Lung (tissue), 12 donors: Measurements from ENCODE around the gene GRIN2A. TPM values are rescaled to one million over a fixed set of nuclear protein-coding genes. Genes with fewer than 3 reads are reported as not detected.

ENCODE experiments used
- ATAC-seq: fragments of 200-7000 bp; cut with Tn5 transposase; one replicate; pipeline ENCODE4 v1.9.1; 2020; ENCODE audit warnings: moderate number of reproducible peaks; ENCODE audit not compliant: insufficient read depth, low FRiP score
- DNase-seq, 3 donors: peaks; one replicate each; pipeline ENCODE4 v3.0.0-alpha.2; 2013 to 2017
- H3K27ac ChIP-seq, 2 donors: one replicate each; pipeline ENCODE4 v1.5.1; 2013; ENCODE audit warnings: mild to moderate bottlenecking in 2 of 2, moderate library complexity in 2 of 2, control low read depth in 1 of 2, inconsistent platforms in 1 of 2, low read depth in 1 of 2, low read length in 1 of 2
- H3K27me3 ChIP-seq, 3 donors: one replicate each; pipeline ENCODE4 v1.5.1; 2013; ENCODE audit warnings: low read length in 2 of 3; ENCODE audit not compliant: control insufficient read depth in 3 of 3, insufficient read depth in 3 of 3
- H3K36me3 ChIP-seq, 4 donors: one replicate each; pipeline ENCODE4 v1.5.1; 2013; ENCODE audit warnings: low read length in 4 of 4, mild to moderate bottlenecking in 1 of 4, moderate library complexity in 1 of 4; ENCODE audit not compliant: control insufficient read depth in 4 of 4, insufficient read depth in 4 of 4
- H3K4me1 ChIP-seq, 5 donors: one replicate each; pipeline ENCODE4 v1.5.1; 2013; ENCODE audit warnings: low read length in 5 of 5, mild to moderate bottlenecking in 2 of 5, moderate library complexity in 1 of 5; ENCODE audit not compliant: control insufficient read depth in 5 of 5, insufficient read depth in 5 of 5
- H3K4me3 ChIP-seq: one replicate; pipeline ENCODE4 v1.5.1; 2013; ENCODE audit warnings: mild to moderate bottlenecking, control low read depth, moderate library complexity
- H3K9ac ChIP-seq, 2 donors: one replicate each; pipeline ENCODE4 v1.5.1; 2013; ENCODE audit warnings: low read length in 2 of 2, control low read depth in 1 of 2; ENCODE audit not compliant: insufficient read depth in 1 of 2
- H3K9me3 ChIP-seq, 4 donors: one replicate each; pipeline ENCODE4 v1.5.1; 2013; ENCODE audit warnings: low read length in 3 of 4, mild to moderate bottlenecking in 1 of 4, moderate library complexity in 1 of 4; ENCODE audit not compliant: control insufficient read depth in 4 of 4, insufficient read depth in 3 of 4
- WGBS, 2 donors: extraction: QIAGEN DNeasy Blood & Tissue Kit; methylation state at CpG; one replicate each; pipeline ENCODE4 v1.1.7; 2013; 5-methylcytosine and 5-hydroxymethylcytosine counted together
- polyA plus RNA-seq, 2 donors: library from polyadenylated mRNA; stranded (reverse); fragments of 200-250 nt; gene quantifications; one replicate each; pipeline ENCODE4 v1.2.1, GENCODE V29; 2013
- total RNA-seq, 2 donors: library from RNA; depleted of rRNA in 1 of 2; stranded (reverse); fragments of >200 nt in 1 of 2; gene quantifications; one replicate each; pipeline ENCODE4 v1.2.1, GENCODE V29; 2014 to 2021
- TF ChIP-seq, protein P1 (sequence below): IDR thresholded peaks from 2 replicates; pipeline ENCODE4 v1.5.1; 2012; ENCODE audit warnings: mild to moderate bottlenecking; ENCODE audit errors: control extremely low read depth, extremely low read depth
- donor health status: control.
- donor health status: control.
- donor health status: Bipolar disorder and iron deficiency.
- donor health status: healthy.
- donor health status: DM: yes; HTN: yes; CAD: no.

The GRIN2A gene
- total and polyA plus RNA-seq, 4 donors: 0.02 to 0.37 (median 0.10) TPM

DNA sequence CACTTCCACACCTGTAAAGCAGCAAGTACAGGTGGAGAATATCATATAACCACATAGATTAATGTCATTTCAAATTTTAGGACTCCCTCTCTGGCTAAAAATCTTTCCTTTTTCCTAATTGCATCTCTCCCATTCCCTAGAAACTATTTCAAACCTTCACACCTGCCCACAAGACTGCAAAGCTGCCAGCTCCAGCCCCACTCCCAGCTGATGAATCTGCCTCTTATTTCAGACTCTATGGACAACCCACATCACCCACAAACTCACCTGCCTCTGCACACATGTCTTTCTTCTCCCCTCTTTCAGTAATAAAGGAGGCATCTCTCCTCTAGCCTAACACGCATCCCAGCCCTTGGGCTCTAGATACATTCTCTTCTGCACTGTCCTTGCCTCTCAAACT is 315.1 kb downstream of the GRIN2A start:
- H3K27ac ChIP-seq: no peak overlapping the region
- TF ChIP-seq, protein P1, sequence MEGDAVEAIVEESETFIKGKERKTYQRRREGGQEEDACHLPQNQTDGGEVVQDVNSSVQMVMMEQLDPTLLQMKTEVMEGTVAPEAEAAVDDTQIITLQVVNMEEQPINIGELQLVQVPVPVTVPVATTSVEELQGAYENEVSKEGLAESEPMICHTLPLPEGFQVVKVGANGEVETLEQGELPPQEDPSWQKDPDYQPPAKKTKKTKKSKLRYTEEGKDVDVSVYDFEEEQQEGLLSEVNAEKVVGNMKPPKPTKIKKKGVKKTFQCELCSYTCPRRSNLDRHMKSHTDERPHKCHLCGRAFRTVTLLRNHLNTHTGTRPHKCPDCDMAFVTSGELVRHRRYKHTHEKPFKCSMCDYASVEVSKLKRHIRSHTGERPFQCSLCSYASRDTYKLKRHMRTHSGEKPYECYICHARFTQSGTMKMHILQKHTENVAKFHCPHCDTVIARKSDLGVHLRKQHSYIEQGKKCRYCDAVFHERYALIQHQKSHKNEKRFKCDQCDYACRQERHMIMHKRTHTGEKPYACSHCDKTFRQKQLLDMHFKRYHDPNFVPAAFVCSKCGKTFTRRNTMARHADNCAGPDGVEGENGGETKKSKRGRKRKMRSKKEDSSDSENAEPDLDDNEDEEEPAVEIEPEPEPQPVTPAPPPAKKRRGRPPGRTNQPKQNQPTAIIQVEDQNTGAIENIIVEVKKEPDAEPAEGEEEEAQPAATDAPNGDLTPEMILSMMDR: no peak
- H3K36me3 ChIP-seq: no peaks in the 10 kb centered on the region
- no peak overlapping the region for H3K9ac ChIP-seq
- H3K9me3 ChIP-seq: peaks cover 0 to 2% (median 0%) of the 10 kb centered on the region in 4 donors
- H3K4me3 ChIP-seq: no peak overlapping the region
- no peak for DNase-seq
- H3K27me3 ChIP-seq: no peaks in the 10 kb centered on the region
- H3K4me1 ChIP-seq: peaks cover 0 to 2% (median 0%) of the 10 kb centered on the region in 5 donors
- ATAC-seq: no peak
- WGBS, 2 donors: 90 to 97% methylated on average over 1 of the region's 1 CpG

DNA sequence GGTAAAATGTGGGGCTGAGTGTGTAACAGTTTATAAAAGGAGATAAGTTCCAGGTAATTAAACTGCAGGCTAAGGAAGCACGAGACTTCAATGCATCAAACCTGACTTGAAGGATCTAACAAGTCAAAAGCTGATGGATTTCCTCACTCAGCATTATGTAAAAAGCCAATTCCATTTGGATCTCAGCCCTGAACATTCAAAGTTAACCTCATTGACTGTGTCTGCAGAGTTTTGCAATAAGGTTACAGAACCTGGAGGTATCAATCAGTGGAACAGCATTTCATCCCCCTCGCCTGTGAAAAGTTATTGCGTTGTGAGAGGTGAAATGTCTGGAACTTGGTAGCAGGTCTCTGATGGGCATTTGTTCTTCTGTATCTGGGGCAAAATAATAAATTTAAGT is 317.8 kb downstream of the GRIN2A start:
- ATAC-seq (no peak), DNase-seq (no peak)
- Histone ChIP-seq H3K4me1 (peaks cover 0 to 2% (median 0%) of the 10 kb centered on the region in 5 donors), H3K9ac (no peak overlapping the region), H3K27me3 (no peaks in the 10 kb centered on the region), H3K27ac (no peak overlapping the region), H3K36me3 (no peaks in the 10 kb centered on the region), H3K4me3 (no peak overlapping the region), H3K9me3 (peaks cover 0 to 2% (median 0%) of the 10 kb centered on the region in 4 donors)
- WGBS, 2 donors: 84 to 85% methylated on average over 3 of the region's 3 CpGs
- TF ChIP-seq, protein P1: no peak

DNA sequence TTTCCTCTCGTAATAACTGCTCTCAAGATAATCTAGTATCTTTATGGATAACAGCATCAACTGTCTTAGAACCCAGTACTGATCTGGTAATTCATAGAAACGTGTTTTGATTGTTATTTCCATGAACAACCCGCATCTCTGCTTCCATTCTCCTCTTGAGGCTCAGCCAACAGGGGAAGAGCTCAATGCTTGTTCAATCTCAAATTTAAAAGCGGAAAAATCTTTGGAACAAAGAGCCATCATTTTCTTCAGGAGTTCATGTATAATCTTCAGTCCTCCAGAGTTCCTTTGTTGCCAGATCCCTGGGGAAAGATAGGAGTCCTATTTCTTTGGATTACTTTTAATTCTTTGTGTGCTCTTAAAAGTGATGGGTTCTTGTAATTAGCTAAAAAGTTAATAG is 319.9 kb downstream of the GRIN2A start:
- TF ChIP-seq, protein P1: no peak
- Histone ChIP-seq H3K36me3 (no peaks in the 10 kb centered on the region), H3K9ac (no peak overlapping the region), H3K4me1 (peaks cover 0 to 2% (median 0%) of the 10 kb centered on the region in 5 donors), H3K9me3 (no peaks in the 10 kb centered on the region), H3K27me3 (no peaks in the 10 kb centered on the region), H3K27ac (no peak overlapping the region), H3K4me3 (no peak overlapping the region)
- DNase-seq: no peak
- WGBS, 2 donors: 84% methylated on average over 4 of the region's 4 CpGs
- no peak for ATAC-seq

DNA sequence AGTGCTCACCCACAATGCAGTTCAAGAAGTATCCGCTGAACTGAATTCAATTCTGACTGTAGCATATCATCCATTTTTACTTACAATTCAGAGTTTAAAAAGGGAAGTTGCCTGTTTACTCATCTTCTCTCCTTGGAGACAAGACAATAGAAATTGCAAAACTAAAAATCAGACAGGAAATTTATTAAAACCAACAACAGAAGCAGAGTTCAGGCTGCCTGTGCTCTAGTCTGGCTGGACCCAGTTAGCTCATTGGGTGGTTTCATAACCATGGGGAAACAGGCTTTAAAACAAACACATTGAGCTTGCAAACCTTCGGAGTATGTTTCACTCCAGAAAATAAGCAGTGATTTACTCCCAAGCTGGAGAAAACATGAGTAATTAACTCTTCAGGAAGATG is 321.4 kb downstream of the GRIN2A start:
- no peak overlapping the region for H3K27ac ChIP-seq
- WGBS, 2 donors: 64 to 74% methylated on average over 2 of the region's 2 CpGs
- TF ChIP-seq, protein P1: no peak
- H3K9ac ChIP-seq: no peak overlapping the region
- DNase-seq (no peak), ATAC-seq (no peak)
- H3K4me1 ChIP-seq: no peaks in the 10 kb centered on the region
- H3K4me3 ChIP-seq: no peak overlapping the region
- H3K36me3 ChIP-seq: no peaks in the 10 kb centered on the region
- no peaks in the 10 kb centered on the region for H3K9me3 ChIP-seq
- H3K27me3 ChIP-seq: no peaks in the 10 kb centered on the region
